ENCODE data around the gene CDH10.
A peak's percentile ranks its signal among the peaks of the same experiment; 100 is the strongest.

The CDH10 gene

DNA sequence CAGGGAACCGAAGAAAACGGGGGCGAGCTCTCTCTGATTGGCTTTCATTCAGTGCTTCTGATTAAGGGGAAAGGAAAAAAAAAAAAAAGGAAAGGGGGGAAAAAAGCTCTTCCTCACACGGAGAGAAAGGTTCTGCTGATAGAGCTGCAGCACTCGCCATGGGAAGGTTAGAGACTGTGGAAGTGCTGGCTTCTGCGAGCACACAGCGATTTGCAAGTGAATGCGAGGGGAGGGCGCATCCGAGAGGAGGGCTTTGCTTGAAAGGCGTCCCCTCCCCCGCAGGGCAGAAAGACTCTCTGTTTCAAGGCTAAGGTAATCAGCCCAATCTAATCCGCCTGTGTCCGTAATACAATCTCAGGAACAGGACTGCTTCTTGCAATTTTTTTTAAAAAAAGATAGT, at the start of gene CDH10:
Gene CDH10, minus strand, starts transcription at position 218 of the 400 bp plus-strand sequence. CDS start 51,488 bp downstream, outside the sequence.
- FAIRE-seq = no peak

DNA sequence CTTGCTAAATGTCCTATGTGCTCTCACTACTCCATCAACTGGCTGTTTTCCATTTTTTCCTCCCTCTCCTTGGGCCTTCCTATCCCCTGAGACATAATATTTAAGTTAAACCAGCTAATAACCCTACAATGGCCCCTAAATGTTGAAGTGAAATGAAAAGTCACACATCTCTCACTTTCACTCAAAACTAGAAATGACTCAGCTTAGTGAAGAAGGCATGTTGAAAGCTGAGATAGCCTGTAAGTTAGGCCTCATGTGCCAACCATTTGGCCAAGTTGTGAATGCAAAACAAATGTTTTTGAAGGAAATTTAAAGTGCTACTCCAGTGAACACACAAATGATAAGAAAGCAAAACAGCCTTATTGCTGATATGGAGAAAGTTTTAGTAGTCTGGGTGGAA, 48.8 kb upstream of the CDH10 start:
- no peak for FAIRE-seq

- no peak for FAIRE-seq
These were observed 46.3 kb upstream of the CDH10 start for GRCh38 chr5:24691074-24691473.

DNA sequence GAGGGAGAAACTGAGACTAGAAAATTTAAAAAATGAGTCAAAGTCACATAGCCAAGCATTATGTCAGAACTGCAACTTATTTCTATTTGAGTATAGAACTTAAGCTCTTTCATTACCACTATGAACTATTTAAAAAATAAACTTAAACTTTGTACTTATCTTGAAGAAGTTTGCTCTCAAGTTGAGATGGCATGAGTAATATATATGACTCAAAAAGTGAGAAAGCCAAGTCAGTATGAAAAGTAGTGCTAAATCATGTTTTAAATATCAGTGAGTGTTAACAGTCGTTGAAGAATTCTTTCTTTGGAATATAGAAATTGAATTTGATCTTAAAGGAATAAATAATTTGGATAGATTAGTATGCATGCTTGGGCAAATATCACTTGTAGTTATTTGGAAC, 36.3 kb upstream of the CDH10 start:
- FAIRE-seq = no peak

DNA sequence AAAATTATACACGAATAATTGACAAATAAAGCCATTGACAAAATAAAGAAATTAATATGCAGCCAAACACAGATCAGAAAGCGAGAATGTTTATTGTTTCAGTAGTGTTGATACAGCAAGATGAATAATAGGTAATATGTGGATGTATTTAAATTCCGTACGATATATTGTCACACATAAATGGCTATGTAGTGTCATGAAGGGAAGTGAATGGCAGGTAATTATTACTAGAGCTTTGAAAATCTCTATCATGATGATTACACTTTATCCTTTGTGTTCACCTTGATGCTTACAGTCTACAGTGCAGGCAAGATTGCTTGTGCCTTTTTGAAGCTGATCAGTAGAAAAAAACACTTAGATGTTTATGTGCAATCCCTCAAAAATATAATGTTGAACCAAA, 23.3 kb upstream of the CDH10 start:
- FAIRE-seq = no peak

DNA sequence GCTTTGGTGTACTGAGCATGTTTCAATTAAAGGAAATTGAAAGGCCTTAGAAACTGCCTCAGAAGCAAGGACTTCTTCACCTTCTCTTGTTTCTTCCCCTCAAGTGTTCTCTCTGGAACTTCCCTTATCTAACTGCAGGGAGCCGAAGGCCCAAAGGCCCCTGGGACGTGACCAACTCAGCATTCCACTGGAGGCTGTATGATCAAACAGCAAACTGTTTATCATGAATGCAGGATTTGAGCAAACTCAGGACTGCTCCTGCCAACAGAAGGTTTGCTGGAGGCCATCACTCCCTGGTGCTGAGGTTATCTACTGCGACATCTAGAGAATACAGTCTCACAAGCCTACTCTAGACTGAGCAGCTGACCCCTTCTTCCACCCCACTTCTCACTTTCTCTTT, 4.8 kb upstream of the CDH10 start:
- no peak for FAIRE-seq

- no peak for FAIRE-seq
These were observed 2.1 kb upstream of the CDH10 start for GRCh38 chr5:24646915-24647314.

DNA sequence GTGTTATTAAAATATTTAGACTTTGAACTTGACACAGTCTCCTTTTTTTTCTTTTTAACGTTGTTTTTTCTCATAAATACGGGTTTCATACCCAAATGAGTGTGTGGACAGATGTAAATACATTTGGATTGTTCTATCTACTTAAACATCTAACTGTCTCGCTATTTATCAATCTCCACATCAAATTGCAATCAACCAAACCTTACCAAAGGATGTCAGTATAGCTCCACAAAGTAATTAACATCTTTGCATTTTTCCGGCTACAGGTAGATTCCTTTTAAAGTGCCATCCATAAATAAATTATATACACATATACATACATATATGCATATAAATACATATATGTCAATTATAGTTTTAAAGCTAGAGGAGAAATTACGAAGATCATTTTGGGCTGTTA, 705 bp upstream of the CDH10 start:
- no peak for FAIRE-seq

- no peak for FAIRE-seq
These were observed 898 bp downstream of the CDH10 start for GRCh38 chr5:24643880-24644279.

DNA sequence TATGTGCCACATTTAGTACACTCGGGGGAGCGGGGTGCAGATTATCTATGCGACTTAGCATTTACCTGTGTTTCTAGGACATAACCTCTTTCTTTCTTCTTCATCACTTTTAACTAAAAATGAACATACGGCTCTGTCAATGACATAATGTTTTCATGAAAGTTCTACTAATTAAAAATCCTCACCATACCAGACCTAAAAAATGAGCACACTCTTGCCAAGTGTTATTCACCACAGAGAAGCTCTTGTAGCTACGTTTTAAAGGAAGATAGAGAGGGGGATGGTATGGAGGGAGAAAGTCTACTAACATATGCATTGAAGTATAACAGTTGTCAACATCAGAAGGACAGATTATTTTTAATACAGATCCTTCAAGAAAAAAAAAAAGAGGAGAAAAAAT, 1.6 kb downstream of the CDH10 start:
- FAIRE-seq = no peak

DNA sequence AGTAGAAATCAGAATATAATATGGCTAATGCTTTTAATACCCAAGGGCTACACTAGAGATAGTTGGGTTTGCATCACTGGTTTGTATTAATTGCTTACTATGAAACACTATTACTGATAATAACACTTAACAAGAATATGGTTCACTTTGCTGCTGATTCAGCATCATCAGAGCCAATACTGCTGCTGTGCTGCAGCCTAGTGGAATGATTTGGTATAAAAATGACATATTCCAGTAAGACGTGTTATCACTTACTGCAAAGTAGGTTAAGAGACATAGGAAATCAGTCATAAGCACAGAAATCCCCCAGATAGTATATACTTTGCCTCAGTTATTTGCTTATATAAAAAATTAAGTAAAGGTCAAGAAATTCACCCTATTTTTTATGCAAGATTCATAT, 2.8 kb downstream of the CDH10 start:
- FAIRE-seq = no peak

GRCh38 chr5:24635209-24635608, 9.6 kb downstream of the CDH10 start:
- no peak for FAIRE-seq

DNA sequence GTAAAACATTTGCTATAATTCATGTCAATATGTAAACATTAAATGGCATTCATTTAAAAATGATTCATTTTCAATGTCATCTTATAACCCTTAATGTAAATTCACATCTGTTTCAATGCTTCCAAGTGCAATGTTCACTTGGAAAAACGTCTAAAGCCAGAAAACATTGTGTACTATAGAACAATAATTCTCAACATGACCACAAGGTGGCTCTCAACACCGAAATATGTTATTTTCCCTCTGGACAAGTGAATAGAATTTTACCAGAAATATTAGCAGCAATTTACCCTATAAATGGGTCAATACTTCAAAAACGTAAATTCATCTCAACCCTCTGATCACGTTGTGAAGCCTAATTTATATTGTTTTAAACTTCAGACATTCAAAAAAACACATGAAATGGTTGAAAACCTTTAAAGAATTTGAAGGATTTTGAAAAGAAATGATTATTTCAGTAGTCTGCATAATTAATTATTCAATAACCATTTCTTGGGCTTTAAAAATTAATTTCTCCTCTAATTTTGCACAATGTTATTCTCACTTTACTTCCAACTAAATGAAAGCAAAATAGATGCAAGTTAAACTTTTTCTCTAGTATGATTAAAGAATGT, 11.0 kb downstream of the CDH10 start:
- FAIRE-seq = peak; percentile 91

DNA sequence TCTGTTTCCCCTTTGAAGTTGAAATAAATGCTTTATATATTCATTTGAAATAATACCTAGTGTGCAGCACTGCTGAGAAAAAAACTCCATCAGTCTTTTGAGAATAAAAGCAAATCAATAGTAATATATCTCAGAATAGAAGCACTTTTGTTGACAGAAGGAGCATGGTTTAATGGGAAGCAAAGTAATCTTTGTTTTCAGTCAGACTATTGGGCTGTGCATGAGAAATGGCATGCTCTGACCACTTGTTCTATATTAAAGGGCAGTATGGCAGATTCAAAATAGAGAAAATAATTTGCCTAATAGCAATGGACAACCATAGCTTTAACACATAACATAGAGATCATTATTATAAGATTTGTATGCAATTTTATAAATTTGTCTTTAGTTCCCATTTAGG, 12.4 kb downstream of the CDH10 start:
- FAIRE-seq = no peak

DNA sequence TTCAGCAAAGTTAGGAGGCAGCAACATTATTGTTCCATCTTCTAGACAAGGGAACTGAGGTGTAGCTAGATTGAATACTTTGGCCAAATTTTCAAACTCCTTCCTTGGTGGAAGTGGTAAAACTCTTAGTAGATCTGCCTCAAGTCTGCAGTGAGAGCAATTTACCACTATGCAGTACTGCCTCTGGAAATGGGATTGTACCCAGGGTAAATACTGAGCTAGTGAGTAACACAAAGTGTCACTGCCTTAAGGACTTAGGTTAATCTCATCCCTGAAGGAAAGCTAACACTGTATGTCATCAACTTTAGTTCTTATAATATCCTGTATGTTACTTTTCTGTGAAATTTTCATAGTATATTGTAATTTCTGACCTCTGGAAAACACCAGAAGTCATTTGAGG, 13.9 kb downstream of the CDH10 start:
- no peak for FAIRE-seq

DNA sequence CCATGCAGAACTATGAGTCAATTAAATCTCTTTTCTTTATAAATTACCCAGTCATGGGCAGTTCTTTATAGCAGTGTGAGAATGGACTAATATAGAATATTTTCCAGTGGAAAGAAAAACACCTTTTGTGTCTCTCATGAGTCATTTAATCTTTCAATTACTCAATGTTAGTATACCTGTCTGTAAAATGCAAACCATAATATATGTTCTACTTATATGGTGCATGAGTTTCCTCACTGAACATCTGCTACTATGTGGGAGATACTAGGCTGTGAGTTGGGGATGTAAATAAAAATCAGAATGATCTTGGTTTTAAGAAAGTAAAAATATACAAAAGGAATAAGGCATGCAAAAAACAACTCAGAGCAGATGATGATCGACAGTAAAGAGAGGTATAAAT, 15.0 kb downstream of the CDH10 start:
- FAIRE-seq = no peak

GRCh38 chr5:24624872-24625271, 19.9 kb downstream of the CDH10 start:
- FAIRE-seq = no peak

- FAIRE-seq = no peak
These were observed 21.2 kb downstream of the CDH10 start for GRCh38 chr5:24623624-24624023.

DNA sequence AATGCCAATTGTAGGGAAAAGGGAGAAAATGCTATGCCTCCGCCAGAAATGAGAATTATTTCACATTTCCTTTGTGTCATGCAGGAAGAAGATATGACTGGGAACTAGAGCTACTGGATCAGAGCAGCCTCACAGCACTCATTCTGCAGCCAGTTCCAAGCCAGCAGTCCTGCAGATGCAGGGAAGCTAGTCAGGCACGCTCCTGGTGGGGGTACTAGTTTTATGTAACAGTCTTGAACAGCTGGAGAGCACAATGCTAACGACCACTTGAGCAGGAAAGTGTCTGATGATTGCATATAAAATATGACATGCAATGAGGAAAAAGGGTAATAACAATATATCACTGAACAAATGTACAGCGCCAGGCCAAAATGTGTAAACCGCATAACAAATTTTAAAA, 21.7 kb downstream of the CDH10 start:
- no peak for FAIRE-seq

GRCh38 chr5:24621792-24622191, 23.0 kb downstream of the CDH10 start:
- FAIRE-seq = no peak

DNA sequence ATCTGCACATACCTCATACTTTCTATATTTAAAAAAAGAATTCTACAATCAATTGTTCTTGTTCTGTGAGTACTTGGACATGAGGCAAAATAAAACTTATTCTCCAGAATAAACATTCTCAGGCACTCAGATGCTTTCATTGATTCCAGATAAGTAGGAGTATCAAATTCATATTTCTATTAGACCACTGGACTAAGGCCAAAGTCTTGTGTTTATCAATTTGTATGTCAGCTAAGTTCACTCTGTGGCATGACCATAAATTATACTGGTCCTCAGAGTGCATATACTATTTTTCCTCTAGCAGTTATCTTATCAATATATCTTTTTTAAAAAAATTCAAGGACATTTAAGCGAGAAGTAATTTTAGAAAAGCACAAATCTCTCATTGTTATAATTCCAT, 28.2 kb downstream of the CDH10 start:
- no peak for FAIRE-seq

DNA sequence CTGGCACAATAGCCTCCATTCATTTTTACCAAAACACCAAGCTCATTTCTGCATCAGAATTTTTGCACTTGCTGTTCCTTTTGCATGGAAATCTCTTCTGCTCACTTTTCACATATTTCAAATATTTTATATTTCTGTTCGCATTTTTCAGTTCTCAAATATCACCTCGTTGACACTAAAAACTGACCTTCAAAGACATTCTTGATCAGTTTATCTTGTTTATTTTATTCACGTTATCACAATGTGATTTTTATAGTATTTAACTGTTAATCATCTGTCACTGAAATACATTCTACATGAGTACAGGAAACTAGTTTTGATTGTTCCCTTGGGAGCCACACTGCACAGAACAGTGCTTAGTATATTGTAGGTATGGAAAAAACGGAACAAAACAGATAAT, 29.6 kb downstream of the CDH10 start:
- no peak for FAIRE-seq

- no peak for FAIRE-seq
These were observed 35.1 kb downstream of the CDH10 start for GRCh38 chr5:24609706-24610105.

DNA sequence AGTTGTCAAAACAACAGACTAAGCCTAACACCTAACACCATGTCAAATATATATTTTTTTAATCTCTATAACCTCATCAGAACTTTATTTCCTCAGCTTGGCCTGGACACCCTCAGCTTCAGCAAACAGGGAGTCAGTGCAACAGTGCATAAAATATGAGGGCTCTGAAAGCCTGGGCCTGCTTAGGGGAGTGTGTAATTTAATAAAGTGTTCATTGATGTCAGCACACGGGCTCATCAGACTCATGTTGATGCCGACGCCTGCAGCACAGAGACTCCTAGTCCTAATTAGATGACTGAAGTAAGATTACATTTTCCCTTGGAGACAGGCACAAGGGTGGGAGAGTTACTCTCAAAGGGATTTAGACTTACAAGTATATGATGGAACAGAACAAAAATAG, 37.8 kb downstream of the CDH10 start:
- FAIRE-seq = no peak

DNA sequence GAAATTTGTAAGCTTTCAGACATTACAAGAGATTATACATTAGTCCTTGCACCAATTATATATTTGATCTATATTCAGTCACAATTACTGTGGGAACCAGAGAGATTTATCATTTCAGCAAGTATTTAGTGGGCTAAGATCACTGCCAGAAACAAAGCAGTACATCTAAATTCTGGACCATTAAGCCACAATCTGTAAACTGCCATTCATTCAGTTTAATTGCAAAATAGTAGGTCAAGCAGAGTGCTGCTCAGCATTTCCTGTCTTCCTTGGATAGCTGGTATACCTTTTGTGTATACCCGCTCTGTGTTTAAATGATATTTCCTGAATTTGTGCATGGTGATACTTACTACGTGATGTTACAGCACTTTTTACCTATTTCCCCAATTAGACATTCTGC, 42.6 kb downstream of the CDH10 start:
- no peak for FAIRE-seq

DNA sequence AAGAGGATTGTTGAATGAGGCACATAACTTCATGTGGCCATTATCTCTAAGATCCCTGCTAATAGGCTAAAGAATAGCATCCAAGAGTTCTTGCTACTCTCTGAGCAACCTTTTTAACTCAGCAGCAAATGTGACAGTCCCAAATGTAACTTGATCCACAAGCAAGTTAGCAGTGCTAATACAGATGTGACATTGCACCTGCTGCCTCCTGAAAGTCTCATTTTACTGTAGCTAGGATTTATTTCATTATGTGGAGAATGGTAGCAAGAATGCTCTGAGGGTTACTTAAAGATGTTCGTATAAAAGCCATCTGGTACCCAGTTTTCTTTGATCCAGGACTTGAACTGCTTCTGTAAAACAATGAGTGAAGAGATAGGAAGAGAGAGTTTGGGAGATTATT, 45.8 kb downstream of the CDH10 start:
- no peak for FAIRE-seq

Measured in G401.6 (cell line).